ENCODE measurements around the gene MBD5.

MBD5 gene

DNA sequence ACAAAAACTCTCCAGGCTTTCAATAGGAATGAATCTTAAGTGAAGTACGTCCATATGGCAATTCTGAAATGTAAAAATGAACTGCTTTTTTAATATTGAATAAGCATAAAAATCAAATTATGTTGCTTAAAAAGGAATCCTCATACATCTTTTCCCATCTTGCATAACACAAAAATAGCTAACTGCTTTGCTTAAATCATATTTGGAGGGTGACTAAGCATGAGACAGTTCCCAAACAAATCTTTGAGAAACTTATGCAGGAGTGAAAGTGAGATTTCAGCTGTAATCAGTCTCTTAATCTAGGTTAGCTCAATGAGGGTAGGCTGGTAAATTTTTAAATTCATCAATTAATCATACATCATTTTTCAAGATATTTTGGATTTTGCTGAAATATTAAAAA lies 111.5 kb downstream of the MBD5 start:
- Histone ChIP-seq H3K27me3 (ENCODE audit: insufficient read depth, low read length) (no peaks in the 10 kb centered on the region), H2BK120ac (ENCODE audit: insufficient read depth, low read length, poor library complexity) (no peak overlapping the region), H2AK5ac (ENCODE audit: low read length) (no peak overlapping the region), H3K27ac (ENCODE audit: low read depth, low read length) (no peak overlapping the region), H2BK12ac (ENCODE audit: low read length) (no peak overlapping the region), H3K4me1 (ENCODE audit: control insufficient read depth in 1 of 2, insufficient read depth in 2 of 2, low read length in 2 of 2) (no peaks in the 10 kb centered on the region), H4K12ac (ENCODE audit: low read depth, low read length) (no peak overlapping the region), H3K9me3 (ENCODE audit: insufficient read depth, low read depth, low read length) (no peaks in the 10 kb centered on the region), H2BK5ac (ENCODE audit: low read depth, low read length, poor library complexity) (no peak overlapping the region), H3K79me1 (ENCODE audit: low read length) (no peaks in the 10 kb centered on the region), H3K36me3 (ENCODE audit: control insufficient read depth in 1 of 2, insufficient read depth in 2 of 2, low read length in 2 of 2) (no peaks in the 10 kb centered on the region), H3K79me2 (ENCODE audit: control insufficient read depth, insufficient read depth, low read length, poor library complexity) (no peaks in the 10 kb centered on the region), H3K4me3 (ENCODE audit: low read depth, low read length) (no peak overlapping the region), H3K18ac (ENCODE audit: low read length) (no peak overlapping the region), H2AFZ (ENCODE audit: insufficient read depth, low read length, poor library complexity) (no peak overlapping the region), H3K9ac (ENCODE audit: low read length) (no peak overlapping the region), H3K14ac (ENCODE audit: low read length) (no peak overlapping the region), H4K91ac (ENCODE audit: low read depth, low read length) (no peak overlapping the region), H3K23ac (ENCODE audit: low read length) (no peak overlapping the region), H4K8ac (ENCODE audit: low read depth, low read length) (no peak overlapping the region), H3K4me2 (ENCODE audit: low read length) (no peak overlapping the region), H3K4ac (ENCODE audit: low read depth, low read length) (no peak overlapping the region)
- WGBS (ENCODE audit: extremely low coverage, insufficient coverage, insufficient read length), result no CpG with 5 or more reads among the region's 1 CpG
- DNase-seq, result peak; percentile 5 to 77

DNA sequence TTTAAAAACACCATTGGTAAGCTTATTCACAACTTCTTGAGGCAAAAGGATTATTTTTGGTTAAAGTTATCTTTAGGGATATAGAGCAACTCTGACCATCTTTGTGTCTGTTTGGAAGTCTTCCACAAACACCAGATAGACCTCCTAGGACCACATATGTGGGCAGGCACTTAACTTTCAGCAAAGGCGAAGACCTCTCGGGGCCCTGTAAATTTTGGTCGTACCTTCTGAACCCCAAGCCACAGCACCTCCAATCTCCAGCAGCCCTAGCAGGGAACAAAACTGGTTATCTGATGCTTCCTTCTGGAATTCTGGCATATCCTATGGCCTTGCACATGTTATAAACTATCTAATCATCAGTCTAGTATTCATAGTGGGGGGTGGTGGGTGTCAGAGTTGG lies 114.8 kb downstream of the MBD5 start:
- H2BK5ac ChIP-seq (ENCODE audit: low read depth, low read length, poor library complexity), result no peak overlapping the region
- H3K36me3 ChIP-seq (ENCODE audit: control insufficient read depth in 1 of 2, insufficient read depth in 2 of 2, low read length in 2 of 2), result no peaks in the 10 kb centered on the region
- no peaks in the 10 kb centered on the region for H3K9me3 ChIP-seq (ENCODE audit: insufficient read depth, low read depth, low read length)
- no peaks in the 10 kb centered on the region for H3K79me2 ChIP-seq (ENCODE audit: control insufficient read depth, insufficient read depth, low read length, poor library complexity)
- H3K18ac ChIP-seq (ENCODE audit: low read length), result no peak overlapping the region
- no peak overlapping the region for H3K27ac ChIP-seq (ENCODE audit: low read depth, low read length)
- H3K4me3 ChIP-seq (ENCODE audit: low read depth, low read length), result no peak overlapping the region
- no peak overlapping the region for H4K12ac ChIP-seq (ENCODE audit: low read depth, low read length)
- H3K9ac ChIP-seq (ENCODE audit: low read length), result no peak overlapping the region
- no peak overlapping the region for H4K91ac ChIP-seq (ENCODE audit: low read depth, low read length)
- no peak overlapping the region for H3K4me2 ChIP-seq (ENCODE audit: low read length)
- no peak overlapping the region for H2AFZ ChIP-seq (ENCODE audit: insufficient read depth, low read length, poor library complexity)
- DNase-seq, result no peak
- H2BK120ac ChIP-seq (ENCODE audit: insufficient read depth, low read length, poor library complexity), result no peak overlapping the region
- no peaks in the 10 kb centered on the region for H3K79me1 ChIP-seq (ENCODE audit: low read length)
- H4K8ac ChIP-seq (ENCODE audit: low read depth, low read length), result no peak overlapping the region
- no CpG with 5 or more reads among the region's 3 CpGs for WGBS (ENCODE audit: extremely low coverage, insufficient coverage, insufficient read length)
- no peak overlapping the region for H2BK12ac ChIP-seq (ENCODE audit: low read length)
- no peaks in the 10 kb centered on the region for H3K4me1 ChIP-seq (ENCODE audit: control insufficient read depth in 1 of 2, insufficient read depth in 2 of 2, low read length in 2 of 2)
- no peak overlapping the region for H3K4ac ChIP-seq (ENCODE audit: low read depth, low read length)
- H3K23ac ChIP-seq (ENCODE audit: low read length), result no peak overlapping the region
- H3K14ac ChIP-seq (ENCODE audit: low read length), result no peak overlapping the region
- no peak overlapping the region for H2AK5ac ChIP-seq (ENCODE audit: low read length)
- no peaks in the 10 kb centered on the region for H3K27me3 ChIP-seq (ENCODE audit: insufficient read depth, low read length)

DNA sequence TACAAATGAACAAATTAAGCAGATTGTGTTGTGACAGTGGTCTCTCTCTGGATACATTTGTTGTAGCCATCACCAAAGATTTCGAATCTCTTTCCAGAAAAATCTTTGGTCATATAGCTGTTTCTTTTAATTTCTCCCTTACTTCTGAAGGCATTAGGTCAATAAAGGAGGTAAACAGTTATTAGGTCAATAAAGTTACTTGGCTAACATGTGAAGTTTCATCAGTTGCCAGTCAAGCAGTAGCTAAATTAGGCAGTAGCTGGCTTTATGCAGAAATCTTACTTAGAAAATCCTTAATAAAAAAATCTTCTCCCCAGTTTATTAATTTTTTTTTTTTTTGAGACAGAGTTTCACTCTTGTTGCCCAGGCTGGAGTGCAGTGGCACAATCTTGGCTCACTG lies 115.5 kb downstream of the MBD5 start:
- H3K4me2 ChIP-seq (ENCODE audit: low read length), result no peak overlapping the region
- H3K23ac ChIP-seq (ENCODE audit: low read length), result no peak overlapping the region
- H3K4ac ChIP-seq (ENCODE audit: low read depth, low read length), result no peak overlapping the region
- H3K4me1 ChIP-seq (ENCODE audit: control insufficient read depth in 1 of 2, insufficient read depth in 2 of 2, low read length in 2 of 2), result no peaks in the 10 kb centered on the region
- no peak overlapping the region for H3K4me3 ChIP-seq (ENCODE audit: low read depth, low read length)
- H3K79me1 ChIP-seq (ENCODE audit: low read length), result no peaks in the 10 kb centered on the region
- no peak overlapping the region for H2AK5ac ChIP-seq (ENCODE audit: low read length)
- H2AFZ ChIP-seq (ENCODE audit: insufficient read depth, low read length, poor library complexity), result no peak overlapping the region
- no peak overlapping the region for H4K8ac ChIP-seq (ENCODE audit: low read depth, low read length)
- WGBS (ENCODE audit: extremely low coverage, insufficient coverage, insufficient read length), result no CpG with 5 or more reads among the region's 1 CpG
- H2BK120ac ChIP-seq (ENCODE audit: insufficient read depth, low read length, poor library complexity), result no peak overlapping the region
- no peak overlapping the region for H3K18ac ChIP-seq (ENCODE audit: low read length)
- no peaks in the 10 kb centered on the region for H3K79me2 ChIP-seq (ENCODE audit: control insufficient read depth, insufficient read depth, low read length, poor library complexity)
- H3K36me3 ChIP-seq (ENCODE audit: control insufficient read depth in 1 of 2, insufficient read depth in 2 of 2, low read length in 2 of 2), result no peaks in the 10 kb centered on the region
- no peaks in the 10 kb centered on the region for H3K9me3 ChIP-seq (ENCODE audit: insufficient read depth, low read depth, low read length)
- H4K12ac ChIP-seq (ENCODE audit: low read depth, low read length), result no peak overlapping the region
- H3K27ac ChIP-seq (ENCODE audit: low read depth, low read length), result no peak overlapping the region
- no peaks in the 10 kb centered on the region for H3K27me3 ChIP-seq (ENCODE audit: insufficient read depth, low read length)
- no peak overlapping the region for H2BK5ac ChIP-seq (ENCODE audit: low read depth, low read length, poor library complexity)
- no peak overlapping the region for H4K91ac ChIP-seq (ENCODE audit: low read depth, low read length)
- DNase-seq, result no peak
- no peak overlapping the region for H3K9ac ChIP-seq (ENCODE audit: low read length)
- no peak overlapping the region for H2BK12ac ChIP-seq (ENCODE audit: low read length)
- H3K14ac ChIP-seq (ENCODE audit: low read length), result no peak overlapping the region

DNA sequence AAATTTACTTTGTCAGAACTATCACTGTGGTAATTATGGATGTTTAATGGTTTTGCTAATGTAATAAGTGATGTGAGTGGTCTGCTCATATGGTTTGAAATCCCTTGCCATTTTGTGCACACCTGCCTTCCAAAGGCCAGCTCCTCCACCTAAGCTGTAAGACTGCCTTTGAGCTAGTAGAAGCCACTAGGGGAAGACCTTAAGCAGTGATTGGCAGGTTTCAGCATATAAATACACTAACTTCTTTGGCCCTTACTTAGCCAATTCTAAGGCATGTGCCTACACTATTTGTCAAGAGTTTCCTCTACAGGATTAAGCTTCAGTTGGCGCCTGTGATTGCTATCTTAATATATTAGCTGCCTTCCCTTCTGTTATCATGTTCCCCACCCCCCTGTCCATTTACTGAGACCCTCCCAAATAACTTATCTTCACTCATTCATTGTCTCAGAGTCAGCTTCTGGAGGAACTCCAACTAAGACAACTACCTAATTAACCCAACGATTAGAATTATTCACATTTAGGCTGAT lies 141.1 kb downstream of the MBD5 start:
- Histone ChIP-seq H3K4ac (ENCODE audit: low read depth, low read length) (no peak overlapping the region), H4K8ac (ENCODE audit: low read depth, low read length) (no peak overlapping the region), H3K79me2 (ENCODE audit: control insufficient read depth, insufficient read depth, low read length, poor library complexity) (no peaks in the 10 kb centered on the region), H2BK12ac (ENCODE audit: low read length) (no peak overlapping the region), H3K9me3 (ENCODE audit: insufficient read depth, low read depth, low read length) (no peaks in the 10 kb centered on the region), H3K79me1 (ENCODE audit: low read length) (no peaks in the 10 kb centered on the region), H3K23ac (ENCODE audit: low read length) (no peak overlapping the region), H3K4me1 (ENCODE audit: control insufficient read depth in 1 of 2, insufficient read depth in 2 of 2, low read length in 2 of 2) (no peaks in the 10 kb centered on the region), H3K9ac (ENCODE audit: low read length) (no peak overlapping the region), H4K91ac (ENCODE audit: low read depth, low read length) (no peak overlapping the region), H2AFZ (ENCODE audit: insufficient read depth, low read length, poor library complexity) (no peak overlapping the region), H3K18ac (ENCODE audit: low read length) (no peak overlapping the region), H2BK5ac (ENCODE audit: low read depth, low read length, poor library complexity) (no peak overlapping the region), H3K4me2 (ENCODE audit: low read length) (no peak overlapping the region), H3K27me3 (ENCODE audit: insufficient read depth, low read length) (no peaks in the 10 kb centered on the region), H2AK5ac (ENCODE audit: low read length) (no peak overlapping the region), H4K12ac (ENCODE audit: low read depth, low read length) (no peak overlapping the region), H3K14ac (ENCODE audit: low read length) (no peak overlapping the region), H2BK120ac (ENCODE audit: insufficient read depth, low read length, poor library complexity) (no peak overlapping the region), H3K4me3 (ENCODE audit: low read depth, low read length) (no peak overlapping the region), H3K36me3 (ENCODE audit: control insufficient read depth in 1 of 2, insufficient read depth in 2 of 2, low read length in 2 of 2) (no peaks in the 10 kb centered on the region), H3K27ac (ENCODE audit: low read depth, low read length) (no peak overlapping the region)
- WGBS (ENCODE audit: extremely low coverage, insufficient coverage, insufficient read length), result no CpG with 5 or more reads among the region's 2 CpGs
- no peak for DNase-seq
